ENCODE measurements around the gene SYNE3.

GRCh38 chr14:95472819-95473251 is 43.6 kb downstream of the SYNE3 start:
- TF ChIP-seq POLR2A (IDR thresholded peaks at IDR 0.05) = no peak
- no peak for TF ChIP-seq CTCF (IDR thresholded peaks at IDR 0.05)
